Measurements from ENCODE around the gene ASCC3. TPM values are rescaled to one million over a fixed set of nuclear protein-coding genes. Genes with fewer than 3 reads are reported as not detected.

Gene ASCC3
- total and polyA plus RNA-seq, 2 experiments from 2014 or later: 34.0 to 77.6 TPM

DNA sequence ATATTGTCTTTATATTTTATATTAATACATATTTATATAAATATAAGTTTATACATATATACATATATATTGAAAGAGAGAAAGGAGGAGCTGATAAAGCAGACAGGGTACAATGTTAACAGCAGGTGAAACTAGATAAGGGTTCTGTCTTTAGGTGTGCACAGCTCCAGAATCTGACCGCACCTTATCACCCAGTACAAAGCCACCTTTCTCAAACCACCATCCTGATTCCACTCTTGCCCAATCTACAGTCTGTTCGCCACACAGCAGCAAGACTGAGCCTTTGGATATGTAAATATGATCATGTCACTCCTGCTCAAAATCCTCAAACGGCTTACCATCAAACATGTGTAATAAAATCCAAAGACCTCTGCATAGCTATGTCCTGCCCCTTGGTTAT, 34.7 kb upstream of the ASCC3 start:
- TF ChIP-seq, protein P1, sequence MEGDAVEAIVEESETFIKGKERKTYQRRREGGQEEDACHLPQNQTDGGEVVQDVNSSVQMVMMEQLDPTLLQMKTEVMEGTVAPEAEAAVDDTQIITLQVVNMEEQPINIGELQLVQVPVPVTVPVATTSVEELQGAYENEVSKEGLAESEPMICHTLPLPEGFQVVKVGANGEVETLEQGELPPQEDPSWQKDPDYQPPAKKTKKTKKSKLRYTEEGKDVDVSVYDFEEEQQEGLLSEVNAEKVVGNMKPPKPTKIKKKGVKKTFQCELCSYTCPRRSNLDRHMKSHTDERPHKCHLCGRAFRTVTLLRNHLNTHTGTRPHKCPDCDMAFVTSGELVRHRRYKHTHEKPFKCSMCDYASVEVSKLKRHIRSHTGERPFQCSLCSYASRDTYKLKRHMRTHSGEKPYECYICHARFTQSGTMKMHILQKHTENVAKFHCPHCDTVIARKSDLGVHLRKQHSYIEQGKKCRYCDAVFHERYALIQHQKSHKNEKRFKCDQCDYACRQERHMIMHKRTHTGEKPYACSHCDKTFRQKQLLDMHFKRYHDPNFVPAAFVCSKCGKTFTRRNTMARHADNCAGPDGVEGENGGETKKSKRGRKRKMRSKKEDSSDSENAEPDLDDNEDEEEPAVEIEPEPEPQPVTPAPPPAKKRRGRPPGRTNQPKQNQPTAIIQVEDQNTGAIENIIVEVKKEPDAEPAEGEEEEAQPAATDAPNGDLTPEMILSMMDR (IDR thresholded peaks at IDR 0.05; ENCODE audit: poor library complexity): no peak
- TF ChIP-seq EZH2phosphoT487 (IDR thresholded peaks at IDR 0.05; ENCODE audit: low read depth, severe bottlenecking, unreplicated experiment) (no peak), EZH2 (IDR thresholded peaks at IDR 0.05; ENCODE audit: borderline replicate concordance) (no peak)
- Histone ChIP-seq H3K4me2 (no peak overlapping the region), H3K36me3 (replicated peaks; ENCODE audit: insufficient read depth, low read depth) (no peaks in the 10 kb centered on the region), H3K4me3 (no peak overlapping the region), H3K9me2 (replicated peaks; ENCODE audit: insufficient read depth) (no peaks in the 10 kb centered on the region), H2AFZ (no peak overlapping the region), H4K20me1 (ENCODE audit: insufficient read depth, poor library complexity, severe bottlenecking) (no peaks in the 10 kb centered on the region), H3K79me2 (no peaks in the 10 kb centered on the region), H3K27me3 (no peaks in the 10 kb centered on the region), H3K27ac (no peak overlapping the region), H3K4me1 (ENCODE audit: insufficient read depth) (peaks cover 6% of the 10 kb centered on the region), H3K9me3 (ENCODE audit: low read depth) (no peaks in the 10 kb centered on the region)
- WGBS (ENCODE audit: low lambda C conversion rate, missing lambda C conversion rate): 60% methylated on average over 3 of the region's 3 CpGs
- no peak for DNase-seq (ENCODE audit: low spot score)

DNA sequence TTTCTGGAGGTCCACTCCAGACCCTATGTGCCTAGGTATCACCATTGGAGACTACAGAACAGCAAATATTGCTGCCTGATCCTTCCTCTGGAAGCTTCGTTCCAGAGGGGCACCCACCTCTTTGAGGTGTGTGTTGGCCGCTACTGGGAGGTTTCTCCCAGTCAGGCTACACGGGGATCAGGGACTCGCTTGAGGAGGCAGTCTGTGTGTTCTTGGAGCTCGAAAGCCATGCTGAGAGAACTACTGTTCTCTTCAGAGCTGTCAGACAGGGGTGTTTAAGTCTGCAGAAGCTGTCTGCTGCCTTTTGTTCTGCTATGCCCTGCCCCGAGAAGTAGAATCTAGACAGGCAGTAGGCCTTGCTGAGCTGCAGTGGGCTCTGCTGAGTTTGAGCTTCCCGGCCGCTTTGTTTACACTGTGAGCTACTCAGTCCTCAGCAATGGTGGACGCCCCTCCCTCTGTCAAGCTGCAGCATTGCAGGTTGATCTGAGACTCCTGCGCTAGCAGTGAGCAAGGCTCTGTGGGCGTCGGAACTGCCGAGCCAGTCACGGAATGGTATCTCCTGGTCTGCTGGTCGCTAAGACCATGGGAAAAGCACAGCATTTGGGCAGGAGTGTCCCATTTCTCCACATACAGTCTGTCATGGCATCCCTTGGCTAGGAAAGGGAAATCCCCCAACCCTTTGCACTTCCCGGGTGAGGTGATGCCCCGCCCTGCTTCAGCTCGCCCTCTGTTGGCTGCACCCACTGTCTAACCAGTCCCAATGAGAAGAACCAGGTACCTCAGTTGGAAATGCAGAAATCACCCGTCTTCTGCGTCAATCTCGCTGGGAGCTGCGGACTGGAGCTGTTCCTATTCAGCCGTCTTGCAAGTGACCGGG, 32.5 kb upstream of the ASCC3 start:
- peak; percentile 71 for DNase-seq (ENCODE audit: low spot score)
- WGBS (ENCODE audit: low lambda C conversion rate, missing lambda C conversion rate): 59% methylated on average over 24 of the region's 24 CpGs
- TF ChIP-seq, protein P1 (IDR thresholded peaks at IDR 0.05; ENCODE audit: poor library complexity): no peak
- TF ChIP-seq EZH2 (IDR thresholded peaks at IDR 0.05; ENCODE audit: borderline replicate concordance) (no peak), EZH2phosphoT487 (IDR thresholded peaks at IDR 0.05; ENCODE audit: low read depth, severe bottlenecking, unreplicated experiment) (no peak)
- Histone ChIP-seq H3K36me3 (replicated peaks; ENCODE audit: insufficient read depth, low read depth) (no peaks in the 10 kb centered on the region), H3K79me2 (no peaks in the 10 kb centered on the region), H3K27me3 (no peaks in the 10 kb centered on the region), H4K20me1 (ENCODE audit: insufficient read depth, poor library complexity, severe bottlenecking) (no peaks in the 10 kb centered on the region), H2AFZ (peak overlapping the region; percentile 37), H3K9me2 (replicated peaks; ENCODE audit: insufficient read depth) (no peaks in the 10 kb centered on the region), H3K4me3 (peak overlapping the region; percentile 8), H3K9me3 (ENCODE audit: low read depth) (no peaks in the 10 kb centered on the region), H3K27ac (peak overlapping the region; percentile 74), H3K4me2 (peak overlapping the region; percentile 68), H3K4me1 (ENCODE audit: insufficient read depth) (no peaks in the 10 kb centered on the region)

DNA sequence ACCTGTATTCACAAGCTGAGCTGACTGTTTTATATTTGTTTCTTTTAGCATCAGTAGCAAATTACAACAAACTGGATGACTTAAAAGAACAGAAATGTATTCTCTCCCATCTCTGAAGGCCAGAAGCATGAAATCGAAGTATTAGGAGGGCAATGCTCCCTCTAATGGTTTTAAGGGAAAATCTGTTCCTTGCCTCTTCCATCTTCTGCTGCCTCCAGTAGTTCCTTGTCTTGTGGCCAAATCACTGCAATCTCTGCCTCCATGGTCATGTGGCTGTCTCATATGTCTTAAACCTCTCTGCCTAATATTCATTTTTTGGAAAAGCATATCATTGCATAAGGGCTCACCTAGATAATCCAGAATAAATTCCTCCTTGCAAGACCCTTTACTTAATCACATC, 25.2 kb upstream of the ASCC3 start:
- no peaks in the 10 kb centered on the region for H3K36me3 ChIP-seq (replicated peaks; ENCODE audit: insufficient read depth, low read depth)
- no peak for DNase-seq (ENCODE audit: low spot score)

More for the DNA sequence above, 25.2 kb upstream of the ASCC3 start:
- no peaks in the 10 kb centered on the region for H3K9me2 ChIP-seq (replicated peaks; ENCODE audit: insufficient read depth)
- H3K27ac ChIP-seq: no peak overlapping the region
- H3K27me3 ChIP-seq: no peaks in the 10 kb centered on the region
- no peak overlapping the region for H3K4me2 ChIP-seq
- H3K9me3 ChIP-seq (ENCODE audit: low read depth): no peaks in the 10 kb centered on the region
- no peak overlapping the region for H2AFZ ChIP-seq
- H4K20me1 ChIP-seq (ENCODE audit: insufficient read depth, poor library complexity, severe bottlenecking): no peaks in the 10 kb centered on the region
- H3K4me3 ChIP-seq: no peak overlapping the region
- TF ChIP-seq, protein P1 (IDR thresholded peaks at IDR 0.05; ENCODE audit: poor library complexity): no peak
- TF ChIP-seq EZH2 (IDR thresholded peaks at IDR 0.05; ENCODE audit: borderline replicate concordance) (no peak), EZH2phosphoT487 (IDR thresholded peaks at IDR 0.05; ENCODE audit: low read depth, severe bottlenecking, unreplicated experiment) (no peak)
- WGBS (ENCODE audit: low lambda C conversion rate, missing lambda C conversion rate): 86% methylated on average over 1 of the region's 1 CpG
- H3K79me2 ChIP-seq: no peaks in the 10 kb centered on the region
- peaks cover 5% of the 10 kb centered on the region for H3K4me1 ChIP-seq (ENCODE audit: insufficient read depth)

Data from hepatocyte (in vitro differentiated cells).